AG04450 (cell line): ENCODE data around the gene FLNB. TPM values are rescaled to one million over a fixed set of nuclear protein-coding genes. Genes with fewer than 3 reads are reported as not detected.

Source experiments
- CTCF ChIA-PET: fragments of 300-600, 350-600 bp; formaldehyde crosslinking; extraction: SDS; loops from one replicate; lab custom pipeline; 2022; ENCODE audit warnings: antibody characterized with exemption, inconsistent platforms; lab: Charles Lee
- POLR2A ChIA-PET: fragments of 350-600 bp; formaldehyde crosslinking; extraction: SDS; loops from one replicate; lab custom pipeline; 2021; ENCODE audit warnings: antibody characterized with exemption, inconsistent platforms; lab: Yijun Ruan, JAX
- DNase-seq: peaks from one replicate; pipeline ENCODE4 v3.0.0-alpha.2; 2011; ENCODE audit warnings: low read depth, low spot score
- H3K27ac ChIP-seq: one replicate; pipeline ENCODE4 v1.5.1; 2012; ENCODE audit warnings: low read depth, low read length, control low read depth
- H3K27me3 ChIP-seq: one replicate; pipeline ENCODE4 v1.6.0; 2012; ENCODE audit warnings: low read length; ENCODE audit not compliant: control insufficient read depth, insufficient read depth
- H3K4me3 ChIP-seq: 2 replicates; pipeline ENCODE4 v1.5.1; 2011; ENCODE audit warnings: mild to moderate bottlenecking, low read depth, low read length, control low read depth
- H3K9me3 ChIP-seq: 2 replicates; pipeline ENCODE4 v1.5.1; 2012; ENCODE audit warnings: low read length; ENCODE audit not compliant: control insufficient read depth, insufficient read depth
- CTCF ChIP-seq: IDR thresholded peaks from 2 replicates; pipeline ENCODE4 v1.5.1; 2011; ENCODE audit warnings: low read depth, low read length, control low read depth, inconsistent platforms
- polyA plus RNA-seq: library from polyadenylated mRNA; depleted of rRNA; stranded (reverse); fragments of >200 nt; gene quantifications from 2 replicates; pipeline ENCODE4 v1.2.3, GENCODE V29; 2011

The FLNB gene
- polyA plus RNA-seq, 1 experiment: 89.6 TPM

- no peaks in the 10 kb centered on the region for H3K9me3 ChIP-seq
- TF ChIP-seq CTCF: no peak
- no peaks in the 10 kb centered on the region for H3K27me3 ChIP-seq
- no peak overlapping the region for H3K27ac ChIP-seq
- POLR2A ChIA-PET: no interaction called here
- CTCF ChIA-PET: interaction anchor here (1.3 kb wide), 1 partner anchor 170 kb away, joined by 5 read pairs; no protein-coding TSS in a partner anchor
- no peak for DNase-seq
- no peak overlapping the region for H3K4me3 ChIP-seq
These were observed 124.6 kb downstream of the FLNB start for GRCh38 chr3:58132850-58133249.

DNA sequence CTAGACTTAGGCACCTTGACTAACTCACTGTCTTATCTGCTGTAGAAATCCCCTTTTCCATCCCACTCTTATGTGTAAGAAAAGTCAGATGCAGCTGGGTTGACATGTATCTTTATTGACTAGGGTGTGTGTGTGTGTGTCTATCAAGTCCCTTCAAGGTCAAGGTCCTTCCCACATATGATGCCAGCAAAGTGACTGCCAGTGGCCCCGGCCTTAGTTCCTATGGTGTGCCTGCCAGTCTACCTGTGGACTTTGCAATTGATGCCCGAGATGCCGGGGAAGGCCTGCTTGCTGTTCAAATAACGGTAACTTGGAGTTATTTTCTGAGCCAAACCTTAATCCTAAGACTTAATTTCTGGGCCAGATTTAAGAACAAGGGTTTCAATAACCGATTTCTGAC is 126.2 kb downstream of the FLNB start:
- Histone ChIP-seq H3K27me3 (no peaks in the 10 kb centered on the region), H3K27ac (no peak overlapping the region), H3K4me3 (no peak overlapping the region), H3K9me3 (no peaks in the 10 kb centered on the region)
- TF ChIP-seq CTCF: no peak
- no peak for DNase-seq
- ChIA-PET CTCF (interaction anchor here (1.1 to 1.6 kb wide), 2 partner anchors 121 to 127 kb away, joined by 4 read pairs; no protein-coding TSS in a partner anchor), POLR2A (interaction anchor here (0.5 to 0.6 kb wide), 2 partner anchors 43 to 109 kb away, joined by 3 to 5 read pairs; no protein-coding TSS in a partner anchor)

- peak; percentile 42 for TF ChIP-seq CTCF
- Histone ChIP-seq H3K27me3 (no peaks in the 10 kb centered on the region), H3K27ac (no peak overlapping the region), H3K4me3 (no peak overlapping the region), H3K9me3 (no peaks in the 10 kb centered on the region)
- ChIA-PET CTCF (interaction anchor here (0.9 to 1.8 kb wide), 5 partner anchors 9 to 268 kb away, joined by 3 to 5 read pairs (median 4); no protein-coding TSS in a partner anchor), POLR2A (no interaction called here)
- no peak for DNase-seq
These were observed 127.7 kb downstream of the FLNB start for GRCh38 chr3:58135712-58136543.

- Histone ChIP-seq H3K27ac (no peak overlapping the region), H3K4me3 (no peak overlapping the region), H3K27me3 (no peaks in the 10 kb centered on the region), H3K9me3 (no peaks in the 10 kb centered on the region)
- ChIA-PET CTCF (interaction anchor here (1.8 kb wide), 1 partner anchor 130 kb away, joined by 5 read pairs; no protein-coding TSS in a partner anchor), POLR2A (no interaction called here)
- DNase-seq: no peak
- TF ChIP-seq CTCF: no peak
These were observed 129.1 kb downstream of the FLNB start for GRCh38 chr3:58137306-58137705.

- Histone ChIP-seq H3K27me3 (no peaks in the 10 kb centered on the region), H3K4me3 (no peak overlapping the region), H3K27ac (no peak overlapping the region), H3K9me3 (no peaks in the 10 kb centered on the region)
- no peak for TF ChIP-seq CTCF
- ChIA-PET CTCF (no interaction called here), POLR2A (interaction anchor here (0.6 kb wide), 1 partner anchor 12 kb away, joined by 4 read pairs; no protein-coding TSS in a partner anchor)
- no peak for DNase-seq
These were observed 133.6 kb downstream of the FLNB start for GRCh38 chr3:58141766-58142345.
